Upper lobe of left lung (tissue), 4 donors: Measurements from ENCODE around the gene CINP.
"Not testable (repeated sequence)": the region's sequence is repeated elsewhere in the genome, so short reads cannot be mapped to it uniquely, and the experiment has no call there.

ENCODE experiments used
- CTCF ChIP-seq, 6 experiments: fragments of 450-650 bp in 4 of 6; fragments of 200-600 bp in 2 of 6; sonication (generic) in 2 of 6; IDR thresholded peaks; one replicate each; pipeline ENCODE4 v1.5.1; 2016 to 2019; ENCODE audit warnings: antibody characterized with exemption in 6 of 6
- POLR2A ChIP-seq, 4 donors: fragments of 450-650 bp; IDR thresholded peaks; one replicate each; pipeline ENCODE4 v1.5.1; 2016 to 2017; ENCODE audit warnings: antibody characterized with exemption in 4 of 4, mild to moderate bottlenecking in 2 of 4
- POLR2AphosphoS5 ChIP-seq, 2 donors: sonication (generic); formaldehyde crosslinking; IDR thresholded peaks; one replicate each; pipeline ENCODE4 v1.5.1; 2017; ENCODE audit warnings: antibody characterized with exemption in 2 of 2

DNA sequence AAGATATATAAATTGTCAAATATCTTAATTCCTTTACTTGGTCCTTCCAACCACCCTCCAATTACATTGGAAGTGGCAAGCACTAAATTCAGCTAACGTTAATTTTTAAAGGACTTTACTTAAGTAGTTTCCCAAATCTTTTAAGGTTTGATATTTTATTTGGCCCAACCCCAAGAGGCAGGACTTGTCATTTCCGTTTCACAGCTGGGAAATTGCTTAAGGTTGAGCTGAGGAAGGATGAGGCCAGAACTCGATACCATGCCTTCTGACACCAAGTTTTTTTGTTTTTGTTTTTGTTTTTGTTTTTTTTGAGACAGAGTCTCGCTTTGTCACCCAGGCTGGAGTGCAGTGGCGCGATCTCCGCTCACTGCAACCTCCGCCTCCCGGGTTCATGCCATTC, 11.1 kb downstream of the CINP start:
- TF ChIP-seq CTCF, POLR2AphosphoS5, POLR2A (IDR thresholded peaks at IDR 0.05): not testable (repeated sequence)
